HepG2 (cell line): ENCODE measurements around the gene SV2A.

Experiments used
- BRD4 ChIP-seq: sonication (generic); formaldehyde crosslinking; IDR thresholded peaks from 2 replicates; pipeline ENCODE4 v1.4.0; 2020; ENCODE audit warnings: missing genetic modification reagents
- ETV6 ChIP-seq: sonication (generic); formaldehyde crosslinking; conservative IDR thresholded peaks from 2 replicates; pipeline ENCODE4 v1.4.0; 2020; ENCODE audit warnings: missing genetic modification reagents
- EZH2 ChIP-seq: conservative IDR thresholded peaks from 2 replicates; pipeline ENCODE4 v1.6.1; 2012; ENCODE audit warnings: mild to moderate bottlenecking, low read depth, low read length, moderate library complexity
- HNRNPK ChIP-seq: fragments of 200-400 bp; formaldehyde crosslinking; IDR thresholded peaks from 2 replicates; pipeline ENCODE4 v1.6.1; 2018; ENCODE audit warnings: low read length, low read depth, moderate library complexity, mild to moderate bottlenecking; ENCODE audit not compliant: poor library complexity, severe bottlenecking
- POLR2AphosphoS2 ChIP-seq: IDR thresholded peaks from 2 replicates; pipeline ENCODE4 v1.6.1; 2011; ENCODE audit warnings: low read depth, low read length, improper control_type of control experiment
- REST ChIP-seq, 2 experiments: IDR thresholded peaks; 2 replicates each; pipeline ENCODE4 v1.6.1; 2011 to 2012; ENCODE audit warnings: low read length in 2 of 2, borderline replicate concordance in 1 of 2, low read depth in 1 of 2, mild to moderate bottlenecking in 1 of 2, moderate library complexity in 1 of 2
- TF ChIP-seq, protein P1 (sequence below): sonication (generic); formaldehyde crosslinking; IDR thresholded peaks from 2 replicates; pipeline ENCODE4 v1.5.0; 2020; ENCODE audit warnings: mild to moderate bottlenecking, missing genetic modification reagents, moderate library complexity

GRCh38 chr1:149877211-149877946, 40.3 kb downstream of the SV2A start:
- TF ChIP-seq ETV6 (CRISPR knock-in tag): no peak
- no peak for TF ChIP-seq EZH2
- no peak for TF ChIP-seq BRD4 (CRISPR knock-in tag)
- TF ChIP-seq, protein P1, sequence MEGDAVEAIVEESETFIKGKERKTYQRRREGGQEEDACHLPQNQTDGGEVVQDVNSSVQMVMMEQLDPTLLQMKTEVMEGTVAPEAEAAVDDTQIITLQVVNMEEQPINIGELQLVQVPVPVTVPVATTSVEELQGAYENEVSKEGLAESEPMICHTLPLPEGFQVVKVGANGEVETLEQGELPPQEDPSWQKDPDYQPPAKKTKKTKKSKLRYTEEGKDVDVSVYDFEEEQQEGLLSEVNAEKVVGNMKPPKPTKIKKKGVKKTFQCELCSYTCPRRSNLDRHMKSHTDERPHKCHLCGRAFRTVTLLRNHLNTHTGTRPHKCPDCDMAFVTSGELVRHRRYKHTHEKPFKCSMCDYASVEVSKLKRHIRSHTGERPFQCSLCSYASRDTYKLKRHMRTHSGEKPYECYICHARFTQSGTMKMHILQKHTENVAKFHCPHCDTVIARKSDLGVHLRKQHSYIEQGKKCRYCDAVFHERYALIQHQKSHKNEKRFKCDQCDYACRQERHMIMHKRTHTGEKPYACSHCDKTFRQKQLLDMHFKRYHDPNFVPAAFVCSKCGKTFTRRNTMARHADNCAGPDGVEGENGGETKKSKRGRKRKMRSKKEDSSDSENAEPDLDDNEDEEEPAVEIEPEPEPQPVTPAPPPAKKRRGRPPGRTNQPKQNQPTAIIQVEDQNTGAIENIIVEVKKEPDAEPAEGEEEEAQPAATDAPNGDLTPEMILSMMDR (CRISPR knock-in tag): no peak
- TF ChIP-seq HNRNPK: no peak
- no peak for TF ChIP-seq POLR2AphosphoS2
- no peak for TF ChIP-seq REST (IDR thresholded peaks at IDR 0.05; ENCODE audit: borderline replicate concordance in 1 of 2, low read depth in 1 of 2, low read length in 2 of 2)
